LHCN-M2 (cell line): ENCODE results near the gene CHI3L2. TPM values are rescaled to one million over a fixed set of nuclear protein-coding genes. Genes with fewer than 3 reads are reported as not detected.
A peak's percentile ranks its signal among the peaks of the same experiment; 100 is the strongest.

ENCODE experiments used
- DNase-seq: peaks from one replicate; pipeline ENCODE4 v3.0.0-alpha.2; 2012; ENCODE audit warnings: low read depth
- polyA plus RNA-seq: library from polyadenylated mRNA; unstranded; fragments of >200 nt; gene quantifications from one replicate; pipeline ENCODE4 v1.2.1, GENCODE V29; 2012; ENCODE audit warnings: missing spikeins
- total RNA-seq: library from RNA; depleted of rRNA; stranded (reverse); fragments of >200 nt; gene quantifications from 2 replicates; pipeline ENCODE4 v1.2.3, GENCODE V29; 2014; rRNA removed

The CHI3L2 gene, protein sequence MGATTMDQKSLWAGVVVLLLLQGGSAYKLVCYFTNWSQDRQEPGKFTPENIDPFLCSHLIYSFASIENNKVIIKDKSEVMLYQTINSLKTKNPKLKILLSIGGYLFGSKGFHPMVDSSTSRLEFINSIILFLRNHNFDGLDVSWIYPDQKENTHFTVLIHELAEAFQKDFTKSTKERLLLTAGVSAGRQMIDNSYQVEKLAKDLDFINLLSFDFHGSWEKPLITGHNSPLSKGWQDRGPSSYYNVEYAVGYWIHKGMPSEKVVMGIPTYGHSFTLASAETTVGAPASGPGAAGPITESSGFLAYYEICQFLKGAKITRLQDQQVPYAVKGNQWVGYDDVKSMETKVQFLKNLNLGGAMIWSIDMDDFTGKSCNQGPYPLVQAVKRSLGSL
- total RNA-seq = 0.83 and 2.2 TPM in 2 replicates
- not detected for polyA plus RNA-seq

DNA sequence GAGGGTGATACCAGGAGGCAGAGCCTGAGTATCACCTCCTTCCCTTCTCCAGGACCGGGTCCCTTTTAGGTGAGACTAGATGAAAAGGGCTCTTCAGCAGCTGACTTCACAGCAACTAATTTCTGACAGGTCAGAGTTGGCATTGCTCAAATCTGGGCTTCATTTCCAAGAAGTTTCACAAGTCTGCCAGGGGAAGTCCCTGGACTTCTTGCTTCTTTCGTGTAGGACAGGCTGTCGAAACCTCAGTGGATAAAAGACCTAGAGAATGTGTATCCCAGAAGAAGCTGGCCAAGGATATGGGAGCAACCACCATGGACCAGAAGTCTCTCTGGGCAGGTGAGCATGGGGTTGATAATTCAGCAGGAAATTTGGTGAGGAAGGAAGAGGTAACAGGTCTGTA lies at the start of gene CHI3L2:
CHI3L2 (plus strand) TSS at position 280 of the 400 bp plus-strand sequence; CDS start at position 297, 17 bp downstream.
- no peak for DNase-seq

DNA sequence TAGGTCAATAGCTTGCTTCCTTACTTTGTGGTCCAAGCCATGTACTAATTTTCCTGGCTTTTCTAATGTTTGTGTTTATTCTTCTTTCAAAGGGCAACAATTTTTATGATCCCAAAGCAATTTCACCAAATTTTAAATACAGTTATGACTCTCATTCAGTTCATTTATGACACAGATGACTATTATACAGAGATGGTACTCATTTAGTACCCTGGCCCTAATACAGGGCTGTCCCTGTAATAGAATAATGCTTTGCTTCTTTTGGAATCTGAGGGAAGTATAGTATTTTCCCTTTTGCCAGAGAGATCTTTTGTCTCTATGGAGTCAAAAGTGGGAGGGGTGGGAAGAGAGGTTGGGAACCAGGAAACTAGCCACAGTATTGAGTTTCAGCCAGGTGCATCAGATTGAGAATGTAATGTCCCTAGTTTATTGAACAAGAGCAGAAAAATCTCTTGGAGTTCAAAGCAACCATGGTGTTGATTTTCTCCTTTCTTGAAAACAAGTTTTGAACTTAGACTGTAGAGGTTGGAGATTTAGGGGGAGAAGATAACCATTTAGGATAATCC lies 47.5 kb upstream of the CHI3L2 start:
- DNase-seq = no peak

DNA sequence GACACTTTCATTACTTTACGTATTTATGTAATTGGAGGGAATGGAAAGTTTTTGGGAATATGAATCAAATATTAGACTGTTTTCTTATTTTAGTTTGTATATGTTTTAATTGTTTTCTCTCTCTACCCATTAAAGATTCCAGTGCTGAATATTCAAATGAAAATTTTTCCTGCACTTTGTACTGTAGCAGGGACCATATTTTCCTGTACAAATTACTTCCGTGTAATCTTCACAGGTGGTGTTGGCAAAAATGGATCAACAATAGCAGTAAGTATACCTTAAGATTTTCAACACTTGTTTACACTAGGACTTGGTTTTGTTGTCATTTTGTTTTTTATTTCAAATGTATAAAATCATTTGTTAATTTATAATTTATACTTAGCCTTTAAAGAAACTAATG lies 45.5 kb upstream of the CHI3L2 start:
- no peak for DNase-seq

DNA sequence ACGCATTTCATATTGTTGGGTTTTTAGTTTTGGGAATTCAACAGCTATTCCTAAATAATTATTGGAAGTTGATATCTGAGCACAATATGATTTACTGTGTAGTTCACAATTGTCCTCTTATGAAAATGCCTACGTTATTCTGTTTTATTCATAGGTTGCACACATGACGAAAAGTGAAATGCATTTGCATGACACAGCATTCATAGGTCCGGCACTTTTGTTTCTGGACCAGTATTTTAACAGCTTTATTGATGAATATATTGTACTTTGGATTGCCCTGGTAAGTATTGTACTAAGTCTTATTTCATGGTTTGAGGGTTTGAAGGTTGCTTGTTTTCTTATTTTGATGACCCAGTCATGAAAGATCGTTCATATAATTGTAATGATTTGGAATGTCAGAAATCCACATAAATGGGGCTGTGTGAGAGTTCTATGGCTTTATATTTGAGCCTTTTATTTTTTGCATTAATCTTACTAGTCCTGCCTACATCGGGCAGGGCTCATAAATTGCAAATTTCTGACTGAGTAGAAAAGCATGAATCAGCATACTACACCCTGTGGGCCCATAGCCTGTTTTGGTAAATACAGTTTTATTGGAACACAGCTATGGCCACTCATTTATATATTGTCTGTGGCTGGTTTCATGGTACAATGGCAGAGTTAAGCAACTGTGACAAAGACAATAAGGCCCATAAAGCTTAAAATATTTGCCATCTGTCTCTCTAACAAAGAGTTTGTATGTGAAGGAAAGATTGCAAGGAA lies 44.0 kb upstream of the CHI3L2 start:
- DNase-seq = no peak

DNA sequence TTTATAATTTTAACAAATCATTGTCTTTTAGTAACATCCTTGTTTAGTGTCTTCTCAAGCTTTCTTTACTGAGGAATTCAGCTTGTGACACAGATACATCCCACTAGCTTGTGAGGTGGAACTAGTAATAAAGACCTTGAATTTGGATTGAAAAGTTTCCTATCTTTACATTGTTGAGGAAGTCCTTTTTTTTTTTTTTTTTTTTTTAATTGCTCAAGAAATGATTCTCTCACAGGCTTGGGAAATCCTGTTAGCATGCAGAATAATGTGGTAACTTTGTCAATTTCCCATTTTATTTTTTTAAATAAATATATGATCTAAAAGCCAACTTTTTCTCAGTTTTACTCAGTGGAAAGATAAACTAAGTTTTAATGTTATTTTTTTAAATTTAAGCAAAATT lies 42.9 kb upstream of the CHI3L2 start:
- DNase-seq = no peak

DNA sequence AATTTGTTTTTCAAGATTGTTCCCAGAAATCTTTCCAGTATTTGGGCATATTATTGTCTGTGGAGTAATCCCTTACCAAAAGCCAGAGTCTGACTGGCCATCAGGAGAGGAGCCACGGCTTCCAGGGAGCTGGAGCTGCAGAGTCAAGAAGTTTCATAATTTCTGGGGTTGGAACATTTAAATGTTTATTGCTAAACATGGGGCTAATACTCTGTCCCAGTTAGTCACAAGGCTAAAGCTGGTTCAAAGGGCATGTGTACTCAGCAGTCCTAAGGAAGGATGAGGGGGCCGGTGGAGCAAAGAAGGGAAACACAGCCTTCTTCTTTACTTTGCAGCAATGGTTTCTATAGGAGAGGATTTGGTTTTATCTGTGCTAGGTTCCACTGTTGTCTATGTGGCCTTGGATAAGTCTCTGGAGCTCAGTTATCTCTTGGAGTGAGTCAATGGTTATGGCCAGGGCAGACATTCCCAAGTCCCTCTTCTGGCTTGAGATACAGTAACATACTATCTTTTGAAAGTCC lies 36.5 kb upstream of the CHI3L2 start:
- DNase-seq = peak; percentile 48

DNA sequence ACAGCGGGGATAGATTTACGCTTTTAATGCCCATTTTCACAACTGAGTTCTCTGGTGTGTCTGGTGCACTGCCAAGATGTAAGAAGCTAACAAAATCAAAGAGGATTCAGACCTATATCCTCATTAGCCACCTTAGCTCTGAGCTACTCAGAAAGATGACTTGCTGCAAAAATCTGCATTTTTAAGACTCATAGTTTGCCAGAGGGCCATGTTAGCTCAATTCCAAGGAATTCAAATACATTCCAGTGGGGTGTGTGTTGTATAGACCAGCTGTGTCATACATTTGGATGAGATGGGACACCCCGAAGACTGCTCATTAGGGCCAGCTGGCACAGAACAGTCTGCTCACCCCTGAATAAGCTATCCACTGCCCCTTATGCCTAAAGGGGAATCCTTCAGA lies 36.0 kb upstream of the CHI3L2 start:
- peak; percentile 56 for DNase-seq

DNA sequence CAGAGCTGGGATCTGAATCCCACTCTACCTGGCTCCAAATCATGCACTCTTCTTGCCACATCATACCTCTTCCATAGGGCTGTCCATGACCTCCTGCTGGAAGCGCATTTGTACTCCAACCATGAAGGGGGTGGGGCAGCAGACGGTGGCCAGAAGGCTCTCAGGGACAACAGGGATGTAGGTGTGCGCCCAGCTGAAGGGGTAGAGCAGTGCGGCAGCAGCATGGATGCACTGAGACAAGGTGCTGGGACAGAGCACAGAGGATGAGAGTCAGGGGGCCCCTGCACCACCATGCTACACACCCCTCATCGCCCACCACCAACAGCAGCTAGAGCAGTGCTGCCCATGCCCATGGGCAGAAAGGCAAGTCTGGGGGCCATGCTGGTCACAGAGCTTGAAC lies 35.4 kb upstream of the CHI3L2 start:
- no peak for DNase-seq

DNA sequence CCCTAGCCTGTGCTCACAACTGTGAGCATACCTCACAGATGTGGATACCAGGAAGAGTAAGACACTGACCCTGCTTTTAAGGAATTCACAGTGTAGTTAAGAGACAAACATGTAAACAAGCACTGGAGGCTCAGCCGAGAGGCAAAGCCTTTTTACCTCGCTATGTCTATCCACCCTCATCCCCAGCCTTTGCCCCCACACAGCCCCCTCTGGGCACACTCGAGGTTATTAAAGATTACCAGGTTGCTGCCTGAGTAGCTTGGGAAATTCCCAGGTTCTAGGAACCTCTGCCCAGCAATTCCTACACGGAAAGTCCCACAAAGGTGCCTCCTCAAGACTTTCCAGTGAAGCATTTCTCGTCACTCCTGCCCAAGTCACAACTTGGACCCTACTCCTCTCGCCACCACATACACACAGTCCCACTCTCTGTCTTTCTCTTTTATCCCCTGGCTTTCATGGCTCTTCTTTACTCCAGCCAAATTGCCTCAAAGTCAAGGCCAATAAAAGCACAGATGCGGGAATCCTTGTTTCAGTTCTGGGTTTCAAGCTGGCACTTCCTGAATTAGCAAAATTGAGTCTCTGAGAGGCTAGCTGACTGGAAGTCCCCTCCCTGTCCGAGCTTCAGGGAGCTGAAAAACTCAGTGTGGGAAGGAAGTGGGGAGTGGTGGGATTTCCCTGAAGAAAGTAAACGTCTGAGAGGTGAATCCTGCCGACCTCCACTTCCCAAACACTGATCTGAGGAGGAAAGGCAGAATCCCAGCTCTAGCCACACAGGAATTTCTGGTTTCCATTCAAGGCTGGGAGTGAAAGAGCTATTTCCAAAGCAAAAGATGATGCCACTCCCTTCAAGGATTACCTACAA lies 34.6 kb upstream of the CHI3L2 start:
- DNase-seq = no peak

DNA sequence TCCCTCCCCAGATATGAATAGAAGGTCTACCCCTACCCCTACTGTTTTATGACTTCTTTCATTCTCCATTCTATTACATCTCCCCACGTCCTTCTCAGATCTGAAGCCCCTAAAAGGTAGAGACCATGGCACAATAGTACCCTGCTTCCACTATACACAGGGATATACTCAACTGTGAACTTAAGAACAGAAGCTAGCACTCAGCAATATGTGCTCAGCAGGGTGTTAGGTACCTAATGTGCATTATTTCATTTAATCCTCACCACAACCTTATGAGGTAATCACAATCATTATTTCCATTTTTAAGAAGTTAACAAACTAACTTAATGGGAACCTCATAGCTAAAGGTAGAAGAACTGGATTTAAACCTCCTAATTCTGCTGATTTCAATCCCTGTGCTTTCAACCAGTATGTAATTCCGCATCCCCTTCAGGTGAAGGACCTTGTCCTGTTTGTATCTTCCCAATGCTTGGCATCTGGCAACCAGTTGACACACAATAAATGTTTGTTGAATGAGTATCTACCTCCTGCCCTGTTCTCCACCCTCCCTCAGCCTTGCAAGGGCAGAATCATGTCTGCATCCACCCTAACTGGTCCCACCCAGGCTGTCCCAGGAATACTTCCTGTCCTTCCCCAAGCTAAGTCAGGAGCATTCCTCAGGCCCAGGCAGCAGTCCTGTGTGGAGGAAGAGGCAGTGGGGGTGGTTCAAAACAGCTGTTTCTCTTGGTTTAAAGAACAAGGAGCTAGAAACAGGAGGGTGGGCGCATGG lies 33.6 kb upstream of the CHI3L2 start:
- DNase-seq = no peak

DNA sequence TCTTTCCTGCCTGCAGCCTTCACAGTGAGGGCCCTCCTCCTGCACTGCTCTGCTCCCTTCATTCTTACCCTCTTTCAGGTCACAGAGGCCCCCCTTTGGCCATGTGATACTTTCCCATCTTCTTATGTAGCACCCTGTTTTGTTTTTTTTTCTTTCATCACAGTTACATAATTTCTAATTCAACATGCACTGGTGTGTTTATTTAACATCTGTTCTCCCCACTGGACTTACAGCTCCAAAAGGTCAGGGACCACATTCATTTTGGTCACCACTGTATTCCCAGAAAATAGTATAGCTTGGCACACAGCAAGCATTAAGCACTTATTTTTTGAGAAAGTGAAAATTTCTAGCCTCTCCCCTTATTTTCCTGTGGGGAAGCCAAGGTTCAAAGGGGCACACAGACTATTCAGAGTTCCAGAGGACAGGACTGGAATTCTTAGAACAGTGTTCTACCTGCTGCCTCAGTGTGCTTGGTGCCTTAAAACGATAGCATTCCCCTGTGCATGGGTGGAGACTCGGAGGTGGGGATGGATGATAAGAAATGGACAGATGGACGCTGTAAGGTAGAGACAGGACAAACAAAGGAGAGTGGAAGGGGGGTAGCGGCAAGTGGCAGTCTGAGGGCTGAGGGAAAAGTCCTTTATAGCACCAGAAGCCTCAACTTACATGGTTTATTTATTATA lies 32.4 kb upstream of the CHI3L2 start:
- DNase-seq = no peak

DNA sequence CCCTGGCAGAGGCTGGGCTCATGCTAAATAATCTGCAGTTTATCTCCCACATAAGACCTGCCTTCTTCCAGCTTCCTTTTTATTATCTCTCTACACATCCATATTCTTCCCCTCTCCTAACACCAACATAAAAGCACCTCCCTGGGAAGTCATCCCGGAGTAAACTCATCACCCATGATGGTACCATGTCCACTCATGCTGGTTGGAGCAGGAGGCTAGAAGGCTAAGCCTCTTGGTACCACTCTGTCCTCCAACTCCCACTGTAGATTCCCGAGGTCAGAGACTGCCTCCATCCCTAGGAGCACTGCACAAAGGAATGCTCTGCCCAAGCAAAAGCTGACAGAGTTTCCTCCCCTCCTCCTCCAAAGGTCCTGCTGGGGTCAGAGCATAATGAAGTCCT lies 31.3 kb upstream of the CHI3L2 start:
- no peak for DNase-seq

DNA sequence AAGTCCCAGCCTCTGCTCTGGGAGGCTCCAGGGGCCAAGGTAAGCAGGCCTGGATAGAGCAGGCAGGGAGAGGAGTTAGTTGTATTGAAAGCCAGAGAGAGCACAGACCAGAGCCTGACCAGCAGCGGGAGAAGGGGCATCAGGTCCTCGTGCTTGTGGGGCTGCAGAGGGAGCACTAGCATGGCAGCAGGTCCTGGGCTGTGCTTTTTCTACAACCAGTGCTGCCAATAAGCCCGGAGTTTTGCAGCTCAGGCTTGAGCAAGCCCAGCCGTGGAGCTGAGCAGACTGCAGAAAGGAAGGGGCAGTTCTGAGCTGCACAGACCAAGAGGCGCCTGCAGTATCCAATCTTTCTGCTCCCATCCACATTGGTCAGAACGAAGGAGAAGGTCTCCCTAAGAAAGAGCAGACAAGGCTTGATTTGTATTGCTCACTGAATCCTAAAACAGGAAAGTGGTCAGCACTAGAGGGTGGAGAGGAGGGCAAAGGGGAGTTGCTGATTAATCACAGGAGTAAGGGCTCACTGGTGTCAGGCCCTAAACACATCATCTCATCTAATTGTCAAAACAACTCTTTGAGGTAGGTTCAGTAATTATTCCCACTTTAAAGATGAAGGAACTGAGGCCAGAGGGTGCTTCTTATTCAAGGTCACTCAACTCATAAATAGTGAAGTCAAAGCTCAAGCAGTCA lies 29.8 kb upstream of the CHI3L2 start:
- no peak for DNase-seq

DNA sequence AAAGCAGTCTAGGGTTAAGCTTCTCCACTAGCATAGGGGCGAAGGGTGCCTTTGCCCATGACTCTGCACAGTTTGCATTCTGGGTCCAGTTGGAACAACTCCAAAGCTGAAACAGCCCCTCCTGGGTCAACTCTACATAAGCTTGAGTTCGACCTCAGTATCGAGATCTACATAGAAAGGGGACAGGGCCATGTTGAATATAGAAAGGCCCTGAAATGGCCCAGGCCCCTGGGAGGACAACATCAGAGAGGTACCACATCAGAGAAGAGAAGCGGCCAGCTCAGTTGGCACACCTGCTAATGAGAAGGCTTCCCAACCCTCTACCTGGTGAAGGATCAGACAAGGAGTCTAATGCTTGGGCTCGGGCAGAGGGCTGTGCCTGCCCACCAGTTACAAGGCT lies 28.7 kb upstream of the CHI3L2 start:
- no peak for DNase-seq

DNA sequence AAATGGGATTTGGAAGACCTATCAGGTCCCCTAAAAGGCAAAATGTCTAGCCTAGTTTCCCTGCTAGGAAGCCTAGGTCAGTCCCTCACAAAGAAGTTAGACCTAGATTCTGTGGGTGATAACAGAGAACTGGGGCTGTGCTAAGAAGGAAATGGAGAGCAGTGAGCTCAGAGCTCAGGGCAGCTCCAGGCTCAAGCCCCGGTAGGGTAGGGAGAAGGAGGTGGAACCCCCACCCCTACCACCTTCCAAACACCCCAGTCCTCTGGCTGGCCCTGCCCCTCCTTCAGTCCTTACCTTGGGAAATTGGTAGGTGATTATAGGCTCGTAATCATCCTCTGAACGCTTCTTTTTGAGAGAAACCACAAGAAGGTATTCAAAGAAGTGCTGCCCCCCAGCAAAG lies 28.2 kb upstream of the CHI3L2 start:
- DNase-seq = no peak

DNA sequence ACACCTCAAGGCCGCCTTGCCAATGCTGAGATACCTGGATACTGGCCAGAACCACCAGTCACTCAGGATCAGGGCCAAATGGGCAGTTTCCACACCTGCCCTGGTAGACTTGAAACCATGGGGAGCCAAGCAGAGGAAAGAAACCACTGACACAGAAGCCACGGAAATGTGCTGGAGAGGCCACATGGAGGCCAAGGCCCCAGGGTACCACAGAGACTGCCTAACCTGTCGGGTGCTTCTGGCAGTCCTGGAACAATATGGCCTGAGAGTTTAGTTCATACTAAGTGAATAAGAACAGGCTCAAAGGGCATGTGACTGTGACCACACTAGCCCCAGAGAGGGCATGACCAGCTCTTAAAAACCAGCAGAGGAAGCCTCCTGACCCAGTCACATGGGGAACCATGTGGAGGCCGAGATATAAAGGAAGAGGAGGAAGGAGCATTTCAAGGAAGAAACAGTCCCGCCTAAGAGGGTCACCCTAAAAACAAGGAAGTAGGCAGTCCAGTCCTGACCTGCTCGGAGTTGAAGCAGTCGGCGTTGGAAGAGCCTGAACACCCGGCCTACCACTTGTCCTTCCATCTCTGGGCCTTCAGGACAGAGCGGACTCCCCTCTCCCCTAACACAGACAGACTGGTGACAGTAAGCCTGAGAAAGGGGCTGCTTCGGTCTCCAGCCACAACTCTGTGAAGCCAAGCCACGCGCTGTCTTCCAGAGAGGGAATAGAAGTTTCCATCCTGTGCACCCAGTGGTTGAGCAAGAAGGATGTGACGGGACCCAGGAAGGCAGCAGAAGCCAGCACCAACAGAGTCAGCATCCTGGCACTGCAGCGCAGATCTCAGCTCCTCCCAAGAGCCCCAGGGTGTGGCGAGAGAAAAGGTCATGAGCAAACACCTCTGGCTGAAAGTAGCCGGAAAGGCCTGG lies 27.4 kb upstream of the CHI3L2 start, which contains the start of gene DENND2D:
DENND2D (minus strand) TSS at position 766 of the 921 bp plus-strand sequence; CDS start at position 579, 187 bp downstream.
- DNase-seq = no peak

DNA sequence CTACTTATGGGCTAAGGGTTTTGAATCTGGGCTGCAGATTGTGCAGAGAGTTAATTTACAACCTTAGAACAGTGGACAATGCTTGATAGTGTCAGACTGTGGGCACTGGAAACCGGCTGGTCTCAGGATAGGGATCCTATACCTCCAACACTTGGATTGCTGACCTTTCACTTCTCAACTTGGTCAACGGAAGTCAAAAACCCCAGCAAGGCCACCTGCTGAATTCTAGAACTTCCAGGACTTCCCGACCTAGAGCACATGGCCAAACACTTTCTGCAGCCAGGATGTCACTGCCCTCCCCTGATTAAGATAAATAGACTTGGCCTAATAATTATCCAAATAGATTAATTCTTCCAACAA lies 26.7 kb upstream of the CHI3L2 start:
- DNase-seq = no peak
